ENCODE data around the gene ZNF746. TPM values are rescaled to one million over a fixed set of nuclear protein-coding genes. Genes with fewer than 3 reads are reported as not detected.

ZNF746 gene
- total and polyA plus RNA-seq, 10 of the 15 experiments (the other 5 are each of a cell fraction or from before 2014, with no cell fraction given) = 1.2 to 19.0 (median 6.3) TPM

DNA sequence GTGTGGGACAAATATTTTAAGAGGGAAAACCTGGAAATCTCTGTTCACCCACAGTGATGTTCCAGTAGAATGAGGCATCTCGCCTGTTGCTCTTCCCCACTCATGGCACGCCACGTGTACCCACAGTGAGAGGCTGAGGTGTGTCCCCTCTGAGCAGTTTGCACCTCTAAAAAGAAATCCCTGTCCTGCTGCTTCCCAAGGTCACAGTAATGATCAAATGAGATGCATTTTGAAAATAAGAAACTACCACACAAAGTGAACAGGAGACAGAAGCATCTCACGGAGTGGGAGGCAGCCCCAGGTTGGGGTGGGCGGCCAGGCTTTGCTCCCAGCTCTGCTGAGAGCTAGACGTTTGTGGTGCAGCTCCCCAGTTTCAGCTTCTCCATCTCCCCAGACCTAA is 24.4 kb downstream of the ZNF746 start (continued):
- no peak for TF ChIP-seq POLR2A (IDR thresholded peaks at IDR 0.05; ENCODE audit: low read depth, low read length)
- TF ChIP-seq RB1 (IDR thresholded peaks at IDR 0.05; ENCODE audit: borderline replicate concordance) = no peak
- no peak for TF ChIP-seq ESRRA (IDR thresholded peaks at IDR 0.05; ENCODE audit: low read length)
- TF ChIP-seq, protein P1, sequence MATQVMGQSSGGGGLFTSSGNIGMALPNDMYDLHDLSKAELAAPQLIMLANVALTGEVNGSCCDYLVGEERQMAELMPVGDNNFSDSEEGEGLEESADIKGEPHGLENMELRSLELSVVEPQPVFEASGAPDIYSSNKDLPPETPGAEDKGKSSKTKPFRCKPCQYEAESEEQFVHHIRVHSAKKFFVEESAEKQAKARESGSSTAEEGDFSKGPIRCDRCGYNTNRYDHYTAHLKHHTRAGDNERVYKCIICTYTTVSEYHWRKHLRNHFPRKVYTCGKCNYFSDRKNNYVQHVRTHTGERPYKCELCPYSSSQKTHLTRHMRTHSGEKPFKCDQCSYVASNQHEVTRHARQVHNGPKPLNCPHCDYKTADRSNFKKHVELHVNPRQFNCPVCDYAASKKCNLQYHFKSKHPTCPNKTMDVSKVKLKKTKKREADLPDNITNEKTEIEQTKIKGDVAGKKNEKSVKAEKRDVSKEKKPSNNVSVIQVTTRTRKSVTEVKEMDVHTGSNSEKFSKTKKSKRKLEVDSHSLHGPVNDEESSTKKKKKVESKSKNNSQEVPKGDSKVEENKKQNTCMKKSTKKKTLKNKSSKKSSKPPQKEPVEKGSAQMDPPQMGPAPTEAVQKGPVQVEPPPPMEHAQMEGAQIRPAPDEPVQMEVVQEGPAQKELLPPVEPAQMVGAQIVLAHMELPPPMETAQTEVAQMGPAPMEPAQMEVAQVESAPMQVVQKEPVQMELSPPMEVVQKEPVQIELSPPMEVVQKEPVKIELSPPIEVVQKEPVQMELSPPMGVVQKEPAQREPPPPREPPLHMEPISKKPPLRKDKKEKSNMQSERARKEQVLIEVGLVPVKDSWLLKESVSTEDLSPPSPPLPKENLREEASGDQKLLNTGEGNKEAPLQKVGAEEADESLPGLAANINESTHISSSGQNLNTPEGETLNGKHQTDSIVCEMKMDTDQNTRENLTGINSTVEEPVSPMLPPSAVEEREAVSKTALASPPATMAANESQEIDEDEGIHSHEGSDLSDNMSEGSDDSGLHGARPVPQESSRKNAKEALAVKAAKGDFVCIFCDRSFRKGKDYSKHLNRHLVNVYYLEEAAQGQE (IDR thresholded peaks at IDR 0.05; ENCODE audit: low read depth, low read length) = no peak
- TF ChIP-seq NFXL1 (IDR thresholded peaks at IDR 0.05; ENCODE audit: borderline replicate concordance) = no peak
- no peak for TF ChIP-seq CHD1 (IDR thresholded peaks at IDR 0.05; ENCODE audit: low read depth, low read length)
- TF ChIP-seq KLF5 (IDR thresholded peaks at IDR 0.05; ENCODE audit: partially characterized antibody) = no peak
- no peak for TF ChIP-seq NFYA (IDR thresholded peaks at IDR 0.05; ENCODE audit: borderline replicate concordance, low read depth, low read length)

DNA sequence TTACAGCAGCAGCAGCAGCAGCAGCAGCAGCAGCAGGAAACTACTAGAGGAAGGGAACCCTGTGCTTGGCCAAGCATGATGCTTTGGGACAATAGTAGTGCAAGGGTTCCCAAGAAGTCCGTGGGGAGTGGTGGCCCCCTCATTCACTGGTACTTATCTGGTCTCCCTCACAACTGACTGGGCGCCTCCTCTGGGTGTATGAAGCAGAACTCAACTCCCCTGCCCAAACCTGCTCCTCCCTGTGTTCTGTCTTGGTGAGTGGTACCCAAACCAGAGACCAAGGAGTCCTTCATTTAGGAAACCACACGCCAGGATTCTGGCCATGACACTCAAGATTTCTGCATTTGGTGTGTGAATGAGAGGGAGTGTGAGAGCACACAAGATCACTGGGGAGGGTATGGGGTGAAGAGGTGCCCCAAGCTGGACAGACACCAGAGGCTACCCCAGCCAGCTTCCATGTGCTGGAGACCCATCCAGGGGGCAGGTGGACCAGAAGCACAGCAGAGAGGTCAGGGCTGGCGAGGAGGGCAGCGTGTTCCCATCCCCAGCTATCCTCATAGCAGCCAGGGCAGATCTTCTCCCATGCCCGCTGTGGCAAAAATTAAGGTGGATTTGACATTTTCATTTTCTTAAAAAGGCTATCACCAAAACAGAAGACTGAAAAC is 26.2 kb downstream of the ZNF746 start:
- H3K4me3 ChIP-seq = no peak overlapping the region
- no peak for FAIRE-seq
- peaks cover 0 to 16% of the 10 kb centered on the region in 2 experiments; a peak in 2 of 4 replicates for H3K36me3 ChIP-seq (ENCODE audit: control insufficient read depth in 2 of 2, insufficient read depth in 2 of 2, low read length in 1 of 2)
- ChIA-PET SMC1A (ENCODE audit: uncharacterized antibody, unreplicated experiment) (no interaction called here), CTCF (no interaction called here), POLR2A (no interaction called here), RAD21 (ENCODE audit: unreplicated experiment) (no interaction called here)
- intact Hi-C loops (cut with micrococcal nuclease; ENCODE audit: unreplicated experiment) = no loop called here
- H2AFZ ChIP-seq (ENCODE audit: control insufficient read depth, low read depth, low read length) = no peak overlapping the region
- no peak overlapping the region for H3K9ac ChIP-seq (ENCODE audit: control insufficient read depth, insufficient read depth, low read length)
- ATAC-seq = no peak
- WGBS (ENCODE audit: insufficient coverage, insufficient replicate concordance, low lambda C conversion rate, missing lambda C conversion rate) = 97% methylated on average over 6 of the region's 6 CpGs
- in situ Hi-C loops (cut with MboI) = no loop called here
- H3K9me3 ChIP-seq (replicated peaks; ENCODE audit: control insufficient read depth, insufficient read depth, low read length) = no peaks in the 10 kb centered on the region; the same call in 1 of the 3 replicates
- no TSS peak for BruUV-seq (replicated peaks)
- no peaks in the 10 kb centered on the region for H3K27me3 ChIP-seq (replicated peaks in 1 of 2; ENCODE audit: control insufficient read depth in 2 of 2, insufficient read depth in 2 of 2, low read length in 1 of 2)
- H3K27ac ChIP-seq (ENCODE audit: control insufficient read depth, insufficient read depth) = no peak overlapping the region
- no peaks in the 10 kb centered on the region for H3K4me1 ChIP-seq (ENCODE audit: control insufficient read depth, insufficient read depth, low read length)
- H3K4me2 ChIP-seq (ENCODE audit: control insufficient read depth, insufficient read depth) = no peak overlapping the region
- no peaks in the 10 kb centered on the region for H3K79me2 ChIP-seq (ENCODE audit: control insufficient read depth, insufficient read depth, low read length)
- DNase-seq (ENCODE audit: low read depth, low spot score) = no peak
- H4K20me1 ChIP-seq (ENCODE audit: control insufficient read depth, insufficient read depth) = no peaks in the 10 kb centered on the region
- TF ChIP-seq FOS (IDR thresholded peaks at IDR 0.05; ENCODE audit: borderline replicate concordance, extremely low read depth, insufficient read length) = no peak
- TF ChIP-seq, protein P2, sequence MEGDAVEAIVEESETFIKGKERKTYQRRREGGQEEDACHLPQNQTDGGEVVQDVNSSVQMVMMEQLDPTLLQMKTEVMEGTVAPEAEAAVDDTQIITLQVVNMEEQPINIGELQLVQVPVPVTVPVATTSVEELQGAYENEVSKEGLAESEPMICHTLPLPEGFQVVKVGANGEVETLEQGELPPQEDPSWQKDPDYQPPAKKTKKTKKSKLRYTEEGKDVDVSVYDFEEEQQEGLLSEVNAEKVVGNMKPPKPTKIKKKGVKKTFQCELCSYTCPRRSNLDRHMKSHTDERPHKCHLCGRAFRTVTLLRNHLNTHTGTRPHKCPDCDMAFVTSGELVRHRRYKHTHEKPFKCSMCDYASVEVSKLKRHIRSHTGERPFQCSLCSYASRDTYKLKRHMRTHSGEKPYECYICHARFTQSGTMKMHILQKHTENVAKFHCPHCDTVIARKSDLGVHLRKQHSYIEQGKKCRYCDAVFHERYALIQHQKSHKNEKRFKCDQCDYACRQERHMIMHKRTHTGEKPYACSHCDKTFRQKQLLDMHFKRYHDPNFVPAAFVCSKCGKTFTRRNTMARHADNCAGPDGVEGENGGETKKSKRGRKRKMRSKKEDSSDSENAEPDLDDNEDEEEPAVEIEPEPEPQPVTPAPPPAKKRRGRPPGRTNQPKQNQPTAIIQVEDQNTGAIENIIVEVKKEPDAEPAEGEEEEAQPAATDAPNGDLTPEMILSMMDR (IDR thresholded peaks at IDR 0.05 in 2 of 3, conservative IDR thresholded peaks at IDR 0.05 in 1 of 3; ENCODE audit: control insufficient read depth in 2 of 3, extremely low read depth in 1 of 3, insufficient read depth in 1 of 3, low read depth in 3 of 3, low read length in 3 of 3) = no peak
- TF ChIP-seq, protein P3, sequence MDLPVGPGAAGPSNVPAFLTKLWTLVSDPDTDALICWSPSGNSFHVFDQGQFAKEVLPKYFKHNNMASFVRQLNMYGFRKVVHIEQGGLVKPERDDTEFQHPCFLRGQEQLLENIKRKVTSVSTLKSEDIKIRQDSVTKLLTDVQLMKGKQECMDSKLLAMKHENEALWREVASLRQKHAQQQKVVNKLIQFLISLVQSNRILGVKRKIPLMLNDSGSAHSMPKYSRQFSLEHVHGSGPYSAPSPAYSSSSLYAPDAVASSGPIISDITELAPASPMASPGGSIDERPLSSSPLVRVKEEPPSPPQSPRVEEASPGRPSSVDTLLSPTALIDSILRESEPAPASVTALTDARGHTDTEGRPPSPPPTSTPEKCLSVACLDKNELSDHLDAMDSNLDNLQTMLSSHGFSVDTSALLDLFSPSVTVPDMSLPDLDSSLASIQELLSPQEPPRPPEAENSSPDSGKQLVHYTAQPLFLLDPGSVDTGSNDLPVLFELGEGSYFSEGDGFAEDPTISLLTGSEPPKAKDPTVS (IDR thresholded peaks at IDR 0.05; ENCODE audit: low read depth, low read length) = no peak
- TF ChIP-seq BHLHE40 (IDR thresholded peaks at IDR 0.05; ENCODE audit: borderline replicate concordance in 1 of 2, low read depth in 2 of 2, low read length in 1 of 2) = no peak
- TF ChIP-seq NFYA (IDR thresholded peaks at IDR 0.05; ENCODE audit: borderline replicate concordance, low read depth, low read length) = no peak
- no peak for TF ChIP-seq JUND (IDR thresholded peaks at IDR 0.05; ENCODE audit: low read depth, low read length)
- TF ChIP-seq NR2C2 (IDR thresholded peaks at IDR 0.05; ENCODE audit: borderline replicate concordance, control insufficient read depth, insufficient read length, low read depth) = no peak
- TF ChIP-seq, protein P4, sequence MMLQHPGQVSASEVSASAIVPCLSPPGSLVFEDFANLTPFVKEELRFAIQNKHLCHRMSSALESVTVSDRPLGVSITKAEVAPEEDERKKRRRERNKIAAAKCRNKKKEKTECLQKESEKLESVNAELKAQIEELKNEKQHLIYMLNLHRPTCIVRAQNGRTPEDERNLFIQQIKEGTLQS (IDR thresholded peaks at IDR 0.05; ENCODE audit: borderline replicate concordance, extremely low read depth, low read depth, low read length) = no peak
